ENCODE results near the gene SWAP70. TPM values are rescaled to one million over a fixed set of nuclear protein-coding genes. Genes with fewer than 3 reads are reported as not detected.

SWAP70 gene
- total RNA-seq, 1 donor from 2014 or later = 19.1 TPM

DNA sequence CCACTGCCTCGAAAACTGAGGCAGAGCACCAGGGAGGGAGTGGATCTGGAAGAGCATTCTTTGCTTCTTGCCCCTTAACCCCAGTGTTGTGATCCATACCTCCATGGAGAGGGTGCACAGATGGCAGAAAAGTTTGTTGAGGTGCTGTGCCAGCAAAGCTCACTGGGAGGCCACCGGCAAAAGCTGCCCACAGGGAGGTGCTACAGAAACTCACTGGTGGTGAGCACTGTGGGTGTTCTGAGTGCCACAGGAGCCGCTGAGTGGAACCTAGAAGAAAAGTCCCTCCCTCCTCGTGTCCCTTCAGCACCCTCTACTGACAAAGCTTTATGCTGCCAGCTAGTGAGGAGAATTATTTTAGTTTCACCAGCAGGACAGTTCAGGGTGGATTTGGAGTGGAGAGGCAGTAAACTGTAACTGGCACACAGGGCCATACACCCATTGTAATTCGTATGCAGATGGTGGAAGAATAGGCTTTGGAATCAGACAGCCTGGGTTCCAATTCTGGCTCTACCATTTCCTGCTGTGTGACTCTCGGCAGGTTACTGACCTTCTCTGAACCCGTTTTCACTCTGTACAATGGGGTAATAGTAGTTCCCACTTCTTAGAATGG, 84.6 kb downstream of the SWAP70 start:
- H3K4me3 Mint-ChIP-seq (ENCODE audit: low read depth) = no peak overlapping the region
- H3K4me1 Mint-ChIP-seq (ENCODE audit: low read depth) = no peaks in the 10 kb centered on the region
- no peaks in the 10 kb centered on the region for H3K9me3 Mint-ChIP-seq (ENCODE audit: low read depth)
- TF ChIP-seq, protein P1, sequence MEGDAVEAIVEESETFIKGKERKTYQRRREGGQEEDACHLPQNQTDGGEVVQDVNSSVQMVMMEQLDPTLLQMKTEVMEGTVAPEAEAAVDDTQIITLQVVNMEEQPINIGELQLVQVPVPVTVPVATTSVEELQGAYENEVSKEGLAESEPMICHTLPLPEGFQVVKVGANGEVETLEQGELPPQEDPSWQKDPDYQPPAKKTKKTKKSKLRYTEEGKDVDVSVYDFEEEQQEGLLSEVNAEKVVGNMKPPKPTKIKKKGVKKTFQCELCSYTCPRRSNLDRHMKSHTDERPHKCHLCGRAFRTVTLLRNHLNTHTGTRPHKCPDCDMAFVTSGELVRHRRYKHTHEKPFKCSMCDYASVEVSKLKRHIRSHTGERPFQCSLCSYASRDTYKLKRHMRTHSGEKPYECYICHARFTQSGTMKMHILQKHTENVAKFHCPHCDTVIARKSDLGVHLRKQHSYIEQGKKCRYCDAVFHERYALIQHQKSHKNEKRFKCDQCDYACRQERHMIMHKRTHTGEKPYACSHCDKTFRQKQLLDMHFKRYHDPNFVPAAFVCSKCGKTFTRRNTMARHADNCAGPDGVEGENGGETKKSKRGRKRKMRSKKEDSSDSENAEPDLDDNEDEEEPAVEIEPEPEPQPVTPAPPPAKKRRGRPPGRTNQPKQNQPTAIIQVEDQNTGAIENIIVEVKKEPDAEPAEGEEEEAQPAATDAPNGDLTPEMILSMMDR (IDR thresholded peaks at IDR 0.05; ENCODE audit: unreplicated experiment) = peak; percentile 53
- H3K36me3 Mint-ChIP-seq (ENCODE audit: insufficient read depth) = peaks cover 14% of the 10 kb centered on the region
- DNase-seq (ENCODE audit: low spot score, unreplicated experiment) = no peak
- no peaks in the 10 kb centered on the region for H3K27me3 Mint-ChIP-seq
- H3K27ac Mint-ChIP-seq = no peak overlapping the region

GRCh38 chr11:9750551-9750950, 86.7 kb downstream of the SWAP70 start:
- H3K36me3 Mint-ChIP-seq (ENCODE audit: insufficient read depth) = peaks cover 12% of the 10 kb centered on the region
- peak overlapping the region; percentile 57 for H3K27ac Mint-ChIP-seq

DNA sequence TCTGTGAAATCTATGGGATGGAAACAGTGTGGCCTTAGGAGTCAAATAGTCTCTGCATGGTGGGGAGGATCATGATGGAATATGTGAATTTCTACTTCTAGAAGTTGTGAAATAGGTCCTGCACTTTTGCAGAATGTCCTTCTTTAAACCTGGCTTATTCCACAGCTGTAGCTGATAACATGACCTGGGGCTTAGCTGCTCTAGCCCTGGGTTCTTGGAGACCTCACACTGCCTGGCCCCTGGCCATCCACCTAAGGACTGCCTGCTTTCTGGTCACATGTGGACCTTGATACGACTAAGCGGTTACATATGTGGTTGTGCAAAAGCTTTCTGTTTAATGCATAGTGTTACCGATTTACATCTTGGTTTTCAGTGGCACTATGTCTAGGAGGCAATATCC, 88.2 kb downstream of the SWAP70 start:
- no peaks in the 10 kb centered on the region for H3K27me3 Mint-ChIP-seq
- H3K4me1 Mint-ChIP-seq (ENCODE audit: low read depth) = no peaks in the 10 kb centered on the region
- no peak overlapping the region for H3K27ac Mint-ChIP-seq
- H3K9me3 Mint-ChIP-seq (ENCODE audit: low read depth) = no peaks in the 10 kb centered on the region
- no peak for DNase-seq (ENCODE audit: low spot score, unreplicated experiment)
- peaks cover 12% of the 10 kb centered on the region for H3K36me3 Mint-ChIP-seq (ENCODE audit: insufficient read depth)
- H3K4me3 Mint-ChIP-seq (ENCODE audit: low read depth) = no peak overlapping the region
- TF ChIP-seq, protein P1 (IDR thresholded peaks at IDR 0.05; ENCODE audit: unreplicated experiment) = no peak

More at GRCh38 chr11:9750551-9750950, 86.7 kb downstream of the SWAP70 start:
- Mint-ChIP-seq H3K9me3 (ENCODE audit: low read depth) (no peaks in the 10 kb centered on the region), H3K27me3 (no peaks in the 10 kb centered on the region), H3K4me1 (ENCODE audit: low read depth) (no peaks in the 10 kb centered on the region), H3K4me3 (ENCODE audit: low read depth) (no peak overlapping the region)
- TF ChIP-seq, protein P1 (IDR thresholded peaks at IDR 0.05; ENCODE audit: unreplicated experiment) = no peak
- no peak for DNase-seq (ENCODE audit: low spot score, unreplicated experiment)

DNA sequence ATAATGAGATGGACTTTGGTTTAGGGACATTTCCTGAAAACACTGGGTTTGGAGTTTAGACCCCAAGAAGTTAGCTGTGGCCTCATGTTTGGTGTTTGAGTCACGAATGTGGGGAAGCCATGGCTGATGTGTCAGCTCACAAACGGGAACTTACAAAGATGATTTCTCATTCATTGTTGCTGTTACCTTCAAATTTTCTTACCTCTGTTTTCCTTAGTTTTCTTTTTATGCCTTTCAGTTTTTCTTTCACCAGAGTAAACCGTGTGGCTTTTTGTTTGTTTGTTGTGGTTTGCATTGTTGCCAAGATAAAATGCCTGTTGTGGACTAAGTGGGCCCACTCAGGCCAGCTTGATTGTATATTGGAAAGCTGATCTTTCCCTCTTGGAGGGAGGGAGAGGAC, 89.1 kb downstream of the SWAP70 start:
- TF ChIP-seq, protein P1 (IDR thresholded peaks at IDR 0.05; ENCODE audit: unreplicated experiment) = no peak
- H3K27me3 Mint-ChIP-seq = no peaks in the 10 kb centered on the region

GRCh38 chr11:9754010-9754471, 90.2 kb downstream of the SWAP70 start:
- H3K9me3 Mint-ChIP-seq (ENCODE audit: low read depth) = no peaks in the 10 kb centered on the region
- peaks cover 6% of the 10 kb centered on the region for H3K4me1 Mint-ChIP-seq (ENCODE audit: low read depth)
- H3K36me3 Mint-ChIP-seq (ENCODE audit: insufficient read depth) = peaks cover 8% of the 10 kb centered on the region
- DNase-seq (ENCODE audit: low spot score, unreplicated experiment) = no peak
- H3K4me3 Mint-ChIP-seq (ENCODE audit: low read depth) = no peak overlapping the region
- TF ChIP-seq, protein P1 (IDR thresholded peaks at IDR 0.05; ENCODE audit: unreplicated experiment) = no peak
- no peaks in the 10 kb centered on the region for H3K27me3 Mint-ChIP-seq
- H3K27ac Mint-ChIP-seq = no peak overlapping the region

More for the DNA sequence above, 89.1 kb downstream of the SWAP70 start:
- H3K9me3 Mint-ChIP-seq (ENCODE audit: low read depth) = no peaks in the 10 kb centered on the region
- peaks cover 12% of the 10 kb centered on the region for H3K36me3 Mint-ChIP-seq (ENCODE audit: insufficient read depth)
- H3K27ac Mint-ChIP-seq = no peak overlapping the region
- DNase-seq (ENCODE audit: low spot score, unreplicated experiment) = no peak
- H3K4me1 Mint-ChIP-seq (ENCODE audit: low read depth) = peaks cover 3% of the 10 kb centered on the region
- H3K4me3 Mint-ChIP-seq (ENCODE audit: low read depth) = no peak overlapping the region
